HG03280 (cell line): ENCODE results near the gene KRTAP2-4.
"Not testable (repeated sequence)": the region's sequence is repeated elsewhere in the genome, so short reads cannot be mapped to it uniquely, and the experiment has no call there.

Source experiments
- ATAC-seq: cut with Tn5 transposase; IDR thresholded peaks from one replicate; pipeline ENCODE4 v1.9.1; 2021; ENCODE audit warnings: mild to moderate bottlenecking, moderate library complexity; ENCODE audit not compliant: unreplicated experiment

Gene KRTAP2-4

GRCh38 chr17:41040783-41041571, 24.7 kb downstream of the KRTAP2-4 start, which contains the start of gene KRTAP1-1:
TSS of gene KRTAP1-1 (minus strand) at chr17:41041450. CDS start at chr17:41041397, 53 bp downstream.
- not testable (repeated sequence) for ATAC-seq

GRCh38 chr17:41037853-41038350, 27.8 kb downstream of the KRTAP2-4 start:
- ATAC-seq = no peak

GRCh38 chr17:41034346-41034935, 31.2 kb downstream of the KRTAP2-4 start, which contains the start of gene KRTAP1-3:
TSS of gene KRTAP1-3 (minus strand) at chr17:41034874. CDS start at chr17:41034821, 53 bp downstream.
- ATAC-seq = not testable (repeated sequence)

GRCh38 chr17:41029633-41030245, 35.9 kb downstream of the KRTAP2-4 start, which contains the start of gene KRTAP1-4:
TSS of gene KRTAP1-4 (minus strand) at chr17:41030195. CDS start at chr17:41030078, 117 bp downstream.
- no peak for ATAC-seq

- ATAC-seq = no peak
Measured at GRCh38 chr17:41026715-41027471, 38.8 kb downstream of the KRTAP2-4 start, which contains the start of gene KRTAP1-5. TSS of gene KRTAP1-5 (minus strand) at chr17:41027208. CDS start at chr17:41027155, 53 bp downstream.

- ATAC-seq = no peak
Measured at GRCh38 chr17:41024697-41025096, 41.0 kb downstream of the KRTAP2-4 start.

- no peak for ATAC-seq
Measured at GRCh38 chr17:41020336-41020735, 45.3 kb downstream of the KRTAP2-4 start.

GRCh38 chr17:41019415-41019814, 46.3 kb downstream of the KRTAP2-4 start:
- ATAC-seq = no peak

GRCh38 chr17:41018541-41018940, 47.1 kb downstream of the KRTAP2-4 start:
- no peak for ATAC-seq

- no peak for ATAC-seq
Measured at GRCh38 chr17:41016578-41017215, 49.0 kb downstream of the KRTAP2-4 start.

- no peak for ATAC-seq
Measured at GRCh38 chr17:41015454-41015853, 50.2 kb downstream of the KRTAP2-4 start.
